Panc1 (cell line): ENCODE data around the gene SLC12A4. TPM values are rescaled to one million over a fixed set of nuclear protein-coding genes. Genes with fewer than 3 reads are reported as not detected.

Experiments used
- ATAC-seq: fragments of 200-7000 bp; cut with Tn5 transposase; 2 replicates; pipeline ENCODE4 v1.9.1; 2020; ENCODE audit warnings: mild to moderate bottlenecking, moderate library complexity
- BruUV-seq: library from RNA; stranded (reverse); fragments of 400-500 nt; replicated peaks from 2 replicates; lab custom pipeline; 2021; lab: Mats Ljungman, UMichigan
- CTCF ChIA-PET: fragments of 300-600 bp; sonication (Branson Sonifier 250); formaldehyde crosslinking; loops from one replicate; lab custom pipeline; 2022; ENCODE audit warnings: antibody characterized with exemption; lab: Charles Lee
- POLR2A ChIA-PET: fragments of 300-600 bp; sonication (Branson Sonifier 250); formaldehyde crosslinking; loops from one replicate; lab custom pipeline; 2022; ENCODE audit warnings: antibody characterized with exemption; lab: Charles Lee
- DNase-seq: peaks from one replicate; pipeline ENCODE4 v3.0.0-alpha.2; 2010; ENCODE audit warnings: low read depth, low spot score
- H3K27ac ChIP-seq: 2 replicates; pipeline ENCODE4 v1.5.1; 2011; ENCODE audit warnings: mild to moderate bottlenecking, low read length, inconsistent platforms
- H3K27me3 ChIP-seq: fragments of 200-500 bp; sonication (Bioruptor generic); 2 replicates; pipeline ENCODE4 v1.6.0; 2014; ENCODE audit warnings: low read length, inconsistent platforms; ENCODE audit not compliant: control insufficient read depth, insufficient read depth
- H3K36me3 ChIP-seq: fragments of 200-500 bp; sonication (Bioruptor generic); 2 replicates; pipeline ENCODE4 v1.5.1; 2014; ENCODE audit warnings: inconsistent platforms, mild to moderate bottlenecking, low read length, moderate library complexity; ENCODE audit not compliant: control insufficient read depth, insufficient read depth
- H3K4me1 ChIP-seq: 2 replicates; pipeline ENCODE4 v1.5.1; 2011; ENCODE audit warnings: inconsistent platforms, mild to moderate bottlenecking, low read length, moderate library complexity; ENCODE audit not compliant: control insufficient read depth, insufficient read depth
- H3K4me3 ChIP-seq, 2 experiments: 2 replicates each; pipeline ENCODE4 v1.5.1; 2011 to 2012; ENCODE audit warnings: low read depth in 2 of 2, low read length in 2 of 2, mild to moderate bottlenecking in 2 of 2, inconsistent platforms in 1 of 2, moderate library complexity in 1 of 2
- H3K9me3 ChIP-seq: fragments of 200-500 bp; sonication (Bioruptor generic); 2 replicates; pipeline ENCODE4 v1.5.1; 2014; ENCODE audit warnings: low read depth, mild to moderate bottlenecking, inconsistent platforms, low read length, moderate library complexity; ENCODE audit not compliant: control insufficient read depth, insufficient read depth
- POLR2AphosphoS5 ChIP-seq: IDR thresholded peaks from 2 replicates; pipeline ENCODE4 v1.6.1; 2012; ENCODE audit warnings: mild to moderate bottlenecking, low read depth, low read length, moderate library complexity
- SIN3A ChIP-seq: IDR thresholded peaks from 2 replicates; pipeline ENCODE4 v1.6.1; 2012; ENCODE audit warnings: low read depth, mild to moderate bottlenecking, low read length, moderate library complexity, borderline replicate concordance; ENCODE audit not compliant: insufficient read depth
- TCF7L2 ChIP-seq: IDR thresholded peaks from 2 replicates; pipeline ENCODE4 v1.6.1; 2011; ENCODE audit warnings: mild to moderate bottlenecking, low read depth, low read length, inconsistent platforms
- in situ Hi-C: cut with HindIII; loops from 2 replicates; pipeline ENCODE4 v1.10.0; 2016; ENCODE audit warnings: low sequenced_read_pairs, low pct_unique_long_range_greater_than_20kb
- intact Hi-C: fragments of 100-400 bp; cut with micrococcal nuclease; formaldehyde crosslinking; loops from one replicate; pipeline ENCODE4 v1.10.0; 2022; ENCODE audit not compliant: unreplicated experiment
- total RNA-seq: library from RNA; stranded (reverse); gene quantifications from one replicate; pipeline ENCODE4 v1.2.1, GENCODE V29; 2021; ENCODE audit not compliant: unreplicated experiment
- TF ChIP-seq, protein P1 (sequence below): fragments of 450-650 bp; IDR thresholded peaks from 2 replicates; pipeline ENCODE4 v1.5.1; 2017; ENCODE audit warnings: mild to moderate bottlenecking
- TF ChIP-seq, protein P2 (sequence below), 2 experiments: IDR thresholded peaks; 2 replicates each; pipeline ENCODE4 v1.6.1; 2011 to 2012; ENCODE audit warnings: low read depth in 2 of 2, control low read depth in 1 of 2, low read length in 1 of 2, mild to moderate bottlenecking in 1 of 2, moderate library complexity in 1 of 2; ENCODE audit not compliant: insufficient read depth in 1 of 2

The SLC12A4 gene
- total RNA-seq, 1 experiment from 2014 or later: 31.8 TPM

DNA sequence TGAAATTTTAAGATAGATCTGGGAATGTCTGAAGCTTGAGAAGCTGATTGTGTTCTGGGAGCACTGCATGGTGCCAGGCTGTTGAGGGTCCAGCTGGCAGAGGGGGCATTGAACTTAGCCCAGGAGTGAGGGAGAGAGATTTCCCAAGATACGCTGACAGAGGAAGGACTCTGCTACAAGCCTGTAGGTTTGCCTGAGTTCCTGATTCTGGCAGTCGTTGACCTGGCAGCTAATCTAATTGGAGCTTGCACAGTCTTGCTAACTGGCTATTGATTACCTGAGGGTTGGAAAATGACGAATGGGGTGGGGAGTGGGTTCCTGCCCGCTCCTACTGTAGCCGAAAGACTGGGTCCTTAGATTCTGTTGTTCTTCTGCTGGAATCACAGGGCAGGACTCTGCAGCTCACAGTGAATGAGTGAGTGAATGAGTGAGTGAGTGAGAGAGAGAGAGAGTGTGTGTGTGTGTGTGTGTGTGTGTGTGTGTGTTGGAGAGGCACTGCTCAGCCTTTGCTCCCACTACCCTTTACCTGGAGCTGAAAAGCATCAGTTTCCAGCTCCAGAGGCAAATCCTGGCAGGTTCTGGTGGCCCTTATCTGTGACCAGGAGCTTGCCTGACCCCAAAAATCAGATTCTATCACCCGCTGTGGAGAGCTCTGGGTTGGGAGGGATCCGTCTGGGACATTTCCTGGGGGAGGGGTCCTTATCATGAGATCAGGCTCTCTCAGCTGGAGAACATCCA lies 53.5 kb downstream of the SLC12A4 start:
- Histone ChIP-seq H3K36me3 (no peaks in the 10 kb centered on the region), H3K4me1 (no peaks in the 10 kb centered on the region; the same call in 1 of the 2 replicates), H3K9me3 (no peaks in the 10 kb centered on the region), H3K27ac (no peak overlapping the region), H3K4me3 (no peak overlapping the region), H3K27me3 (no peaks in the 10 kb centered on the region)
- DNase-seq (no peak), ATAC-seq (no peak)
- BruUV-seq: no TSS peak
- in situ Hi-C loops: no loop called here
- intact Hi-C loops: no loop called here
- POLR2A ChIA-PET: no interaction called here
- CTCF ChIA-PET: no interaction called here
- TF ChIP-seq, protein P1, sequence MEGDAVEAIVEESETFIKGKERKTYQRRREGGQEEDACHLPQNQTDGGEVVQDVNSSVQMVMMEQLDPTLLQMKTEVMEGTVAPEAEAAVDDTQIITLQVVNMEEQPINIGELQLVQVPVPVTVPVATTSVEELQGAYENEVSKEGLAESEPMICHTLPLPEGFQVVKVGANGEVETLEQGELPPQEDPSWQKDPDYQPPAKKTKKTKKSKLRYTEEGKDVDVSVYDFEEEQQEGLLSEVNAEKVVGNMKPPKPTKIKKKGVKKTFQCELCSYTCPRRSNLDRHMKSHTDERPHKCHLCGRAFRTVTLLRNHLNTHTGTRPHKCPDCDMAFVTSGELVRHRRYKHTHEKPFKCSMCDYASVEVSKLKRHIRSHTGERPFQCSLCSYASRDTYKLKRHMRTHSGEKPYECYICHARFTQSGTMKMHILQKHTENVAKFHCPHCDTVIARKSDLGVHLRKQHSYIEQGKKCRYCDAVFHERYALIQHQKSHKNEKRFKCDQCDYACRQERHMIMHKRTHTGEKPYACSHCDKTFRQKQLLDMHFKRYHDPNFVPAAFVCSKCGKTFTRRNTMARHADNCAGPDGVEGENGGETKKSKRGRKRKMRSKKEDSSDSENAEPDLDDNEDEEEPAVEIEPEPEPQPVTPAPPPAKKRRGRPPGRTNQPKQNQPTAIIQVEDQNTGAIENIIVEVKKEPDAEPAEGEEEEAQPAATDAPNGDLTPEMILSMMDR: no peak
- TF ChIP-seq, protein P2, sequence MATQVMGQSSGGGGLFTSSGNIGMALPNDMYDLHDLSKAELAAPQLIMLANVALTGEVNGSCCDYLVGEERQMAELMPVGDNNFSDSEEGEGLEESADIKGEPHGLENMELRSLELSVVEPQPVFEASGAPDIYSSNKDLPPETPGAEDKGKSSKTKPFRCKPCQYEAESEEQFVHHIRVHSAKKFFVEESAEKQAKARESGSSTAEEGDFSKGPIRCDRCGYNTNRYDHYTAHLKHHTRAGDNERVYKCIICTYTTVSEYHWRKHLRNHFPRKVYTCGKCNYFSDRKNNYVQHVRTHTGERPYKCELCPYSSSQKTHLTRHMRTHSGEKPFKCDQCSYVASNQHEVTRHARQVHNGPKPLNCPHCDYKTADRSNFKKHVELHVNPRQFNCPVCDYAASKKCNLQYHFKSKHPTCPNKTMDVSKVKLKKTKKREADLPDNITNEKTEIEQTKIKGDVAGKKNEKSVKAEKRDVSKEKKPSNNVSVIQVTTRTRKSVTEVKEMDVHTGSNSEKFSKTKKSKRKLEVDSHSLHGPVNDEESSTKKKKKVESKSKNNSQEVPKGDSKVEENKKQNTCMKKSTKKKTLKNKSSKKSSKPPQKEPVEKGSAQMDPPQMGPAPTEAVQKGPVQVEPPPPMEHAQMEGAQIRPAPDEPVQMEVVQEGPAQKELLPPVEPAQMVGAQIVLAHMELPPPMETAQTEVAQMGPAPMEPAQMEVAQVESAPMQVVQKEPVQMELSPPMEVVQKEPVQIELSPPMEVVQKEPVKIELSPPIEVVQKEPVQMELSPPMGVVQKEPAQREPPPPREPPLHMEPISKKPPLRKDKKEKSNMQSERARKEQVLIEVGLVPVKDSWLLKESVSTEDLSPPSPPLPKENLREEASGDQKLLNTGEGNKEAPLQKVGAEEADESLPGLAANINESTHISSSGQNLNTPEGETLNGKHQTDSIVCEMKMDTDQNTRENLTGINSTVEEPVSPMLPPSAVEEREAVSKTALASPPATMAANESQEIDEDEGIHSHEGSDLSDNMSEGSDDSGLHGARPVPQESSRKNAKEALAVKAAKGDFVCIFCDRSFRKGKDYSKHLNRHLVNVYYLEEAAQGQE (IDR thresholded peaks at IDR 0.05; ENCODE audit: insufficient read depth in 1 of 2, low read depth in 2 of 2, low read length in 1 of 2): no peak
- TF ChIP-seq SIN3A (no peak), TCF7L2 (no peak), POLR2AphosphoS5 (no peak)

DNA sequence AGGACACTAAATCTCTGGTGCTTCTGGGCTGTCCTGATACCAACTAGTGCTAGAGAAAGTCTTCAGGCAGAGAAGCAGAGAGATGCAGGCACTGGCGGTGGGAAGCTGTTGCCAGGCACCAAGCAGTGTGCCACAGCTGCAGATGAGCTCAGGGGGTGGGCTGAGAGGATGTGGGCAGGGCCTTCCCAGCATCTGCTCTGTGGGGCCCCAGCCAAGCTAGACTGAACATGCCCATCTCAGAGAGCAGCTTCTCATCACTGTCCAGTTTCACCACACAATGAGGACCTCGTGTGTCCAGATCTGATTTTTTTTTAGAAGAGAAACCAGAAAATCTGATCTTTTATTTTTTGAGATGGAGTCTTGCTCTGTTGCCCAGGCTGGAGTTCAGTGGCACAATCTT lies 58.3 kb downstream of the SLC12A4 start:
- Histone ChIP-seq H3K9me3 (no peaks in the 10 kb centered on the region), H3K36me3 (no peaks in the 10 kb centered on the region), H3K4me3 (no peak overlapping the region), H3K27ac (no peak overlapping the region), H3K27me3 (no peaks in the 10 kb centered on the region), H3K4me1 (no peaks in the 10 kb centered on the region)
- BruUV-seq: no TSS peak
- in situ Hi-C loops: no loop called here
- ChIA-PET POLR2A (no interaction called here), CTCF (no interaction called here)
- intact Hi-C loops: no loop called here
- ATAC-seq (no peak), DNase-seq (no peak)
- TF ChIP-seq, protein P1: no peak
